Esophagus muscularis mucosa (tissue), 4 donors: ENCODE results near the gene VDR. TPM values are rescaled to one million over a fixed set of nuclear protein-coding genes. Genes with fewer than 3 reads are reported as not detected.

Experiments
- DNase-seq: peaks from one replicate; pipeline ENCODE4 v3.0.0-alpha.2; 2017; ENCODE audit errors: extremely low spot score
- H3K27ac ChIP-seq, 4 donors: fragments of 200-600 bp; sonication (generic); replicated peaks in 1 of 4; 1 replicate in 3 of 4; 2 replicates in 1 of 4; pipeline ENCODE4 v1.5.1; 2016 to 2019; ENCODE audit warnings: mild to moderate bottlenecking in 1 of 4
- H3K27me3 ChIP-seq, 4 donors: fragments of 200-600 bp; sonication (generic); one replicate each; pipeline versions ENCODE4 v1.5.1 to v1.6.0; 2016 to 2019
- H3K36me3 ChIP-seq, 4 donors: fragments of 200-600 bp; sonication (generic); one replicate each; pipeline ENCODE4 v1.5.1; 2016 to 2019
- H3K4me1 ChIP-seq, 4 donors: fragments of 200-600 bp; sonication (generic); one replicate each; pipeline ENCODE4 v1.5.1; 2016 to 2019
- H3K4me3 ChIP-seq, 4 donors: fragments of 200-600 bp; sonication (generic); 1 replicate in 2 of 4; 2 replicates in 2 of 4; pipeline ENCODE4 v1.5.1; 2016 to 2019; ENCODE audit warnings: mild to moderate bottlenecking in 4 of 4, moderate library complexity in 1 of 4
- H3K9me3 ChIP-seq, 4 donors: fragments of 200-600 bp; sonication (generic); 1 replicate in 3 of 4; 2 replicates in 1 of 4; pipeline ENCODE4 v1.5.1; 2016 to 2019
- CTCF ChIP-seq, 3 experiments: fragments of 200-600 bp in 2 of 3; fragments of 450-650 bp in 1 of 3; sonication (generic) in 2 of 3; IDR thresholded peaks; one replicate each; pipeline ENCODE4 v1.5.1; 2017 to 2019; ENCODE audit warnings: antibody characterized with exemption in 3 of 3, mild to moderate bottlenecking in 2 of 3, moderate library complexity in 1 of 3
- EP300 ChIP-seq: sonication (generic); formaldehyde crosslinking; IDR thresholded peaks from one replicate; pipeline ENCODE4 v1.6.1; 2017; ENCODE audit warnings: antibody characterized with exemption
- POLR2A ChIP-seq: fragments of 450-650 bp; IDR thresholded peaks from one replicate; pipeline ENCODE4 v1.6.1; 2017; ENCODE audit warnings: antibody characterized with exemption, moderate library complexity, mild to moderate bottlenecking, low read depth
- POLR2AphosphoS5 ChIP-seq, 2 donors: sonication (generic); formaldehyde crosslinking; IDR thresholded peaks; one replicate each; pipeline ENCODE4 v1.6.1; 2017; ENCODE audit warnings: antibody characterized with exemption in 2 of 2
- WGBS: methylation state at CpG from one replicate; pipeline ENCODE4 v1.1.5; 2018; 5-methylcytosine and 5-hydroxymethylcytosine counted together
- intact Hi-C: fragments of 100-400 bp; cut with DNase I; formaldehyde crosslinking; loops from one replicate; pipeline ENCODE4 v1.15.1; 2023
- total RNA-seq, 4 donors: library from RNA; depleted of rRNA; stranded (reverse); fragments of >200 nt; gene quantifications; one replicate each; pipeline versions ENCODE4 v1.1.0 to v1.2.1, GENCODE V29; 2016

VDR gene
- total RNA-seq, 4 donors from 2014 or later: 0.42 to 2.8 (median 2.1) TPM

- Histone ChIP-seq H3K36me3 (no peaks in the 10 kb centered on the region), H3K9me3 (no peaks in the 10 kb centered on the region), H3K4me3 (no peak overlapping the region), H3K4me1 (no peaks in the 10 kb centered on the region), H3K27ac (no peak overlapping the region), H3K27me3 (peaks cover 0 to 38% (median 0%) of the 10 kb centered on the region in 4 donors)
- 73% methylated on average over 5 of the region's 6 CpGs for WGBS
- no peak for DNase-seq
- TF ChIP-seq POLR2A: no peak
- TF ChIP-seq CTCF (IDR thresholded peaks at IDR 0.05): no peak
- TF ChIP-seq POLR2AphosphoS5 (IDR thresholded peaks at IDR 0.05): no peak
- no peak for TF ChIP-seq EP300
- intact Hi-C loops: no loop called here
Observed at GRCh38 chr12:47894652-47895051, 10.1 kb downstream of the VDR start.

DNA sequence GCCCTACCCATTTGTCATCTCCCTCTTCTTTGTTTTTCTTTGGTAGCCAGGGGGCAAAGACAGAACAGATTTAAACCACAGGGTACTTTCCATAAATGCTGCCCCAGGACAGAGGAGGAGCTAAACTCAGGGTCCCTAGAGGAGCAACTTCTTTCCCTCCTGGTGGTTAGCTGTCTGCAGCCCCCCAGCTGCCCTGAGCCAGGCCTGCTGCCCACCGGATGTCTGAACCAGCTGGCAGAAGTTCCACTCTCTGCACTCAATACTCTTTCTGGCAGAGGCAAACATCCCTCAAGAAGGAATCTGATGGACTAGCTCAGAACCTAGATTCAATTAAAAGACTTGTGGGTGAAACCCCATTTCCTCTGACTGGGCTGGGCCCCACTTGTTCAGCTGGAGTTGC lies 10.7 kb downstream of the VDR start:
- TF ChIP-seq EP300 (no peak), CTCF (IDR thresholded peaks at IDR 0.05) (no peak), POLR2A (no peak), POLR2AphosphoS5 (IDR thresholded peaks at IDR 0.05) (no peak)
- H3K36me3 ChIP-seq: no peaks in the 10 kb centered on the region
- intact Hi-C loops: no loop called here
- peaks cover 0 to 32% (median 0%) of the 10 kb centered on the region in 4 donors for H3K27me3 ChIP-seq
- H3K9me3 ChIP-seq: no peaks in the 10 kb centered on the region
- WGBS: 60% methylated on average over 1 of the region's 1 CpG
- H3K4me1 ChIP-seq: no peaks in the 10 kb centered on the region
- no peak overlapping the region for H3K27ac ChIP-seq
- H3K4me3 ChIP-seq: no peak overlapping the region
- no peak for DNase-seq

- intact Hi-C loops: no loop called here
- DNase-seq: no peak
Observed at GRCh38 chr12:47892819-47893218, 12.0 kb downstream of the VDR start.

DNA sequence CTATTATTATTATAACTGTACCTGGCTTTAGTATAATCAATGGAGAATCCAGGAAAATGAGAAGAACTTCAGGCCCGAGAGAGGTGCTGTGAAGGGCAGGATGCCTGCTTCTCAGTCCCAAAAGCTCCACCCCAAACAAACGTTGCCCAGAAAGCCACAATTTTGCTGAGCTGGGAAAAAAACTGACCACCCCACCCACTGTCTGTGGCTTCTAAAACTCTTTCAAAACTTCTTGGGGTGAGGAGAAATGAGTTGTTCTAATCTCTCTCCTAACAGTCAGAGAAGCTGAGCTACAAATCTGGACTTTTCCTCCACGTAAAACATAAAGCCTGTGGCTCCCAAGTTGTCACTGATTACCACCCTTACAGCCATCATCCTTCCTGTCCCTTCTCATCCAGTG lies 13.4 kb downstream of the VDR start:
- Histone ChIP-seq H3K4me1 (no peaks in the 10 kb centered on the region), H3K27ac (no peak overlapping the region), H3K9me3 (no peaks in the 10 kb centered on the region), H3K27me3 (peaks cover 0 to 20% (median 0%) of the 10 kb centered on the region in 4 donors), H3K36me3 (no peaks in the 10 kb centered on the region), H3K4me3 (no peak overlapping the region)
- TF ChIP-seq EP300 (no peak), POLR2A (no peak), POLR2AphosphoS5 (IDR thresholded peaks at IDR 0.05) (no peak), CTCF (IDR thresholded peaks at IDR 0.05) (no peak)
- intact Hi-C loops: no loop called here
- no peak for DNase-seq
- 66% methylated on average over 3 of the region's 3 CpGs for WGBS

More at GRCh38 chr12:47892819-47893218, 12.0 kb downstream of the VDR start:
- Histone ChIP-seq H3K9me3 (no peaks in the 10 kb centered on the region), H3K4me3 (no peak overlapping the region), H3K4me1 (no peaks in the 10 kb centered on the region), H3K27me3 (peaks cover 0 to 31% (median 0%) of the 10 kb centered on the region in 4 donors), H3K36me3 (no peaks in the 10 kb centered on the region), H3K27ac (no peak overlapping the region)
- WGBS: 87% methylated on average over 5 of the region's 5 CpGs
- TF ChIP-seq POLR2AphosphoS5 (IDR thresholded peaks at IDR 0.05) (no peak), EP300 (no peak), CTCF (IDR thresholded peaks at IDR 0.05) (no peak), POLR2A (no peak)

GRCh38 chr12:47889040-47889439 lies 15.8 kb downstream of the VDR start:
- no peak overlapping the region for H3K27ac ChIP-seq
- no peak for DNase-seq
- TF ChIP-seq POLR2AphosphoS5 (IDR thresholded peaks at IDR 0.05): no peak
- no peak for TF ChIP-seq CTCF (IDR thresholded peaks at IDR 0.05)
- TF ChIP-seq POLR2A: no peak
- TF ChIP-seq EP300: no peak
- H3K9me3 ChIP-seq: no peaks in the 10 kb centered on the region
- no peaks in the 10 kb centered on the region for H3K36me3 ChIP-seq
- no peaks in the 10 kb centered on the region for H3K4me1 ChIP-seq
- 76% methylated on average over 4 of the region's 4 CpGs for WGBS
- no peak overlapping the region for H3K4me3 ChIP-seq
- intact Hi-C loops: no loop called here
- peaks cover 0 to 13% (median 0%) of the 10 kb centered on the region in 4 donors for H3K27me3 ChIP-seq
